H54 (cell line): ENCODE data around the gene RAD52.

Experiments used
- DNase-seq: peaks from one replicate; pipeline ENCODE4 v3.0.0; 2011; ENCODE audit warnings: low spot score, mixed read lengths; ENCODE audit not compliant: insufficient read length
- FAIRE-seq: peaks from 3 replicates; lab custom pipeline; 2011; peaks lifted over from hg19 to GRCh38; lab: Jason Lieb, UNC
- POLR2A ChIP-seq: IDR thresholded peaks from 2 replicates; pipeline ENCODE4 v1.6.1; 2011; ENCODE audit warnings: low read depth, mild to moderate bottlenecking, low read length

The RAD52 gene

GRCh38 chr12:981176-981828, 31.8 kb upstream of the RAD52 start:
- TF ChIP-seq POLR2A, result no peak
- DNase-seq (no peak), FAIRE-seq (no peak)

GRCh38 chr12:979349-979748, 29.9 kb upstream of the RAD52 start:
- TF ChIP-seq POLR2A, result no peak
- DNase-seq (no peak), FAIRE-seq (no peak)

GRCh38 chr12:977156-977555, 27.7 kb upstream of the RAD52 start:
- DNase-seq (no peak), FAIRE-seq (no peak)
- no peak for TF ChIP-seq POLR2A

GRCh38 chr12:976644-977043, 27.1 kb upstream of the RAD52 start:
- no peak for FAIRE-seq
- no peak for DNase-seq
- TF ChIP-seq POLR2A, result no peak

GRCh38 chr12:974271-974862, 24.9 kb upstream of the RAD52 start:
- FAIRE-seq (no peak), DNase-seq (no peak)
- no peak for TF ChIP-seq POLR2A

GRCh38 chr12:971991-972390, 22.5 kb upstream of the RAD52 start:
- no peak for TF ChIP-seq POLR2A
- no peak for DNase-seq
- no peak for FAIRE-seq

GRCh38 chr12:969821-970220, 20.3 kb upstream of the RAD52 start:
- FAIRE-seq, result no peak
- DNase-seq, result no peak
- no peak for TF ChIP-seq POLR2A

GRCh38 chr12:968545-968944, 19.1 kb upstream of the RAD52 start:
- TF ChIP-seq POLR2A, result no peak
- DNase-seq (no peak), FAIRE-seq (no peak)

- no peak for TF ChIP-seq POLR2A
- DNase-seq (no peak), FAIRE-seq (no peak)
Measured at GRCh38 chr12:967641-968040, 18.1 kb upstream of the RAD52 start.

GRCh38 chr12:966724-967123, 17.2 kb upstream of the RAD52 start:
- no peak for TF ChIP-seq POLR2A
- DNase-seq, result no peak

GRCh38 chr12:958588-959123, 9.2 kb upstream of the RAD52 start:
- DNase-seq (no peak), FAIRE-seq (peak; percentile 23)
- TF ChIP-seq POLR2A, result no peak

More at GRCh38 chr12:966724-967123, 17.2 kb upstream of the RAD52 start:
- no peak for FAIRE-seq

GRCh38 chr12:955939-956338, 6.4 kb upstream of the RAD52 start:
- no peak for DNase-seq
- no peak for FAIRE-seq
- no peak for TF ChIP-seq POLR2A

GRCh38 chr12:954741-955140, 5.2 kb upstream of the RAD52 start:
- FAIRE-seq (no peak), DNase-seq (no peak)
- TF ChIP-seq POLR2A, result no peak

GRCh38 chr12:953776-954175, 4.3 kb upstream of the RAD52 start:
- FAIRE-seq (peak; percentile 38), DNase-seq (peak; percentile 16)
- TF ChIP-seq POLR2A, result no peak

GRCh38 chr12:951176-951575, 1.7 kb upstream of the RAD52 start:
- no peak for TF ChIP-seq POLR2A
- DNase-seq, result no peak
- FAIRE-seq, result no peak
